ENCODE measurements around the gene GREB1.

Gene GREB1

GRCh38 chr2:11592671-11593574 is 59.1 kb downstream of the GREB1 start:
- no peak overlapping the region for H3K27ac ChIP-seq (ENCODE audit: low read depth, low read length)
- H3K36me3 ChIP-seq (ENCODE audit: insufficient read depth, low read length), result peaks cover 22% of the 10 kb centered on the region
- no peaks in the 10 kb centered on the region for H3K4me1 ChIP-seq (ENCODE audit: insufficient read depth, low read length)
- no peak overlapping the region for H3K4me3 ChIP-seq (ENCODE audit: low read length)
- H3K9me3 ChIP-seq (ENCODE audit: insufficient read depth, low read depth, low read length), result no peaks in the 10 kb centered on the region
- no peaks in the 10 kb centered on the region for H3K27me3 ChIP-seq (ENCODE audit: insufficient read depth, low read length)
- H3K9ac ChIP-seq (ENCODE audit: low read depth, low read length), result no peak overlapping the region
- 96% methylated on average over 53 of the region's 53 CpGs for WGBS

DNA sequence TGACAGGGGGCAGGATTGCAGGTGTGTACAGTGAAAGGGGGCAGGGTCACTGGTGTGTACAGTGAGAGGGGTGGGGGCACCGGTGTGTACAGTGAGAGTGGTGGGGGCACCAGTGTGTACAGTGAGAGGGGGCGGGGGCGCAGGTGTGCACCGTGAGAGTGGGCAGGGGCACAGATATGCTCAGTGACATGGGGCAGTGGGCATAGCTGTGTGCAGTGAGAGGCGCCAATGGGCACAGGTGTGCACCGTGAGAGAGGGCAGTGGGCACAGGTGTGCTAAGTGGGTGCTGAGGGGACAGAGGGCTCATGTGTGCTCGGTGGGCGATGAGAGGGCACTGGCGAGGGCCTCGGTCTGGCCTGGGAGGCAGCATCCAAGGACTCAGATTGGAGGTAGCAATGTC is 63.0 kb downstream of the GREB1 start:
- 95% methylated on average over 10 of the region's 10 CpGs for WGBS
- Histone ChIP-seq H3K9ac (ENCODE audit: low read depth, low read length) (no peak overlapping the region), H3K4me3 (ENCODE audit: low read length) (no peak overlapping the region), H3K27ac (ENCODE audit: low read depth, low read length) (no peak overlapping the region), H3K4me1 (ENCODE audit: insufficient read depth, low read length) (no peaks in the 10 kb centered on the region), H3K9me3 (ENCODE audit: insufficient read depth, low read depth, low read length) (no peaks in the 10 kb centered on the region), H3K36me3 (ENCODE audit: insufficient read depth, low read length) (peaks cover 56% of the 10 kb centered on the region), H3K27me3 (ENCODE audit: insufficient read depth, low read length) (no peaks in the 10 kb centered on the region)

DNA sequence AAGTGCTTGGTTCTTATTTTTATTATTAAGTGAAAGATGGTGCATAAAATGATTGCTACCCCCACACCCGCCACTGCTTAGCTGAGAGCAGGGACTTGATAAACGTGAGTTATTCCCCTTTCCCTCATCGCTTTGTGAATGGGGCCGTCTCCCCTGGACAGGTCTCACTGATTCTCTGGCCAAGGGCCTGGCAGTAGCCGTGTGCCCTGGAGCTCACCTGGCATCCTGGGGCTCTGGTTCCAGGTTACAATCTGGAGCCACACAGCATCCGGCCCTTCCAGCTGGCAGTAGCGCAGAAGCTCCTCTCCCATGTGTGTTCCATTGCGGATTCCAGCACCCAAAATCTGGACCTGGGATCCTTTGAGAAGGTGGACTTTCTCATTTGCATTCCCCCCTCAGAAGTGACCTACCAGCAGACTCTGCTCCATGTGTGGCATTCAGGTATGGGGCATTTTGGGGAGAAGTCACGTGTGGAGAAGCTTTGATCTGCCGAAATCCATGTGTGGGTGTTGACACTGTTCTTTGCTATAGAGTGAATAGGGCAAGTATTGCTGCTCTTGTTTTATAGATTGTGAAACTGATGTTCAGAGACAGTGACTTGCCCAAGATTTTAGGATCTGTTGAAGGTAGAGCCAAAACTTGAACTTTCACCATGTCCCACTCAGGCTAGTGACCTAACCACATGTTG is 63.8 kb downstream of the GREB1 start:
- H3K27me3 ChIP-seq (ENCODE audit: insufficient read depth, low read length), result no peaks in the 10 kb centered on the region
- peaks cover 61% of the 10 kb centered on the region for H3K36me3 ChIP-seq (ENCODE audit: insufficient read depth, low read length)
- no peak overlapping the region for H3K9ac ChIP-seq (ENCODE audit: low read depth, low read length)
- 93% methylated on average over 10 of the region's 10 CpGs for WGBS
- no peaks in the 10 kb centered on the region for H3K4me1 ChIP-seq (ENCODE audit: insufficient read depth, low read length)
- no peaks in the 10 kb centered on the region for H3K9me3 ChIP-seq (ENCODE audit: insufficient read depth, low read depth, low read length)
- no peak overlapping the region for H3K4me3 ChIP-seq (ENCODE audit: low read length)
- H3K27ac ChIP-seq (ENCODE audit: low read depth, low read length), result no peak overlapping the region

GRCh38 chr2:11598228-11598731 is 64.4 kb downstream of the GREB1 start:
- 83% methylated on average over 9 of the region's 9 CpGs for WGBS
- Histone ChIP-seq H3K9ac (ENCODE audit: low read depth, low read length) (no peak overlapping the region), H3K36me3 (ENCODE audit: insufficient read depth, low read length) (peaks cover 65% of the 10 kb centered on the region)

DNA sequence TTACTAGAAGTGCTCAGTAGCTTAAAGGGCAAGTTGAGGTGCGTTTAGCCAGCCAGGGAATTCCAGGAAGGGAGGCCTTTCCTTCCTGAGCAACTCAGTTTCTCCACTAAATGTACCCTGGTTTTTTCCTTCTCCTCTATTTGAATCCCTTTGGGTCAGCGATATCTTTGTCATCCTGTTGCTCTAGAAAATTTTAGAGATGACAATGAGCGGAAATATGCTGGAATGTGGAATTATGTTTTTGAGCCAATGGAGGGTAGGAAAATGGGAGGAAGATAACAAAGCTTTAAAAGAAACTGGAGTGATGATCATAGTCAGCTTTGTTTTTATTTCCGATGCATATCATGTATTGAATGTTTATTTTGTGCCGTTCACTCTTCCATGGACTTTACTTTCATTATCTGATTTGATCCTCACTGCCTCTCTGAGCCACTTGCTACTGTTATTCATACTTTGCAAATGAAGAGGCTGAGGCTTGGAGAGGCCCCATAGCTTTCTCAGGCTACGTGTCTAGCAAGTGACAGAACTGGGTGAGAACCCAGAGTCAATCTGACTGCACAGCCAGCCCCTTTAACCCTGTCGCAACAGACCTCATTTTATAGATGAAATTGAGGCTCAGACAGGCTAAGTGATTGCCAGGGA is 68.8 kb downstream of the GREB1 start:
- H3K36me3 ChIP-seq (ENCODE audit: insufficient read depth, low read length), result peaks cover 77% of the 10 kb centered on the region

More at GRCh38 chr2:11598228-11598731, 64.4 kb downstream of the GREB1 start:
- no peak overlapping the region for H3K27ac ChIP-seq (ENCODE audit: low read depth, low read length)
- H3K9me3 ChIP-seq (ENCODE audit: insufficient read depth, low read depth, low read length), result no peaks in the 10 kb centered on the region
- H3K27me3 ChIP-seq (ENCODE audit: insufficient read depth, low read length), result no peaks in the 10 kb centered on the region
- no peak overlapping the region for H3K4me3 ChIP-seq (ENCODE audit: low read length)
- H3K4me1 ChIP-seq (ENCODE audit: insufficient read depth, low read length), result no peaks in the 10 kb centered on the region

GRCh38 chr2:11610624-11611242 is 76.9 kb downstream of the GREB1 start:
- H3K27me3 ChIP-seq (ENCODE audit: insufficient read depth, low read length), result no peaks in the 10 kb centered on the region
- H3K36me3 ChIP-seq (ENCODE audit: insufficient read depth, low read length), result peaks cover 68% of the 10 kb centered on the region
- H3K9ac ChIP-seq (ENCODE audit: low read depth, low read length), result no peak overlapping the region
- no peaks in the 10 kb centered on the region for H3K9me3 ChIP-seq (ENCODE audit: insufficient read depth, low read depth, low read length)
- WGBS, result 96% methylated on average over 38 of the region's 38 CpGs
- H3K27ac ChIP-seq (ENCODE audit: low read depth, low read length), result no peak overlapping the region
- H3K4me3 ChIP-seq (ENCODE audit: low read length), result no peak overlapping the region
- H3K4me1 ChIP-seq (ENCODE audit: insufficient read depth, low read length), result no peaks in the 10 kb centered on the region

More for the DNA sequence above, 68.8 kb downstream of the GREB1 start:
- Histone ChIP-seq H3K9me3 (ENCODE audit: insufficient read depth, low read depth, low read length) (no peaks in the 10 kb centered on the region), H3K27me3 (ENCODE audit: insufficient read depth, low read length) (no peaks in the 10 kb centered on the region), H3K4me3 (ENCODE audit: low read length) (no peak overlapping the region), H3K9ac (ENCODE audit: low read depth, low read length) (no peak overlapping the region), H3K27ac (ENCODE audit: low read depth, low read length) (no peak overlapping the region), H3K4me1 (ENCODE audit: insufficient read depth, low read length) (no peaks in the 10 kb centered on the region)
- 91% methylated on average over 7 of the region's 7 CpGs for WGBS

- WGBS, result 96% methylated on average over 5 of the region's 5 CpGs
- Histone ChIP-seq H3K4me3 (ENCODE audit: low read length) (no peak overlapping the region), H3K27ac (ENCODE audit: low read depth, low read length) (no peak overlapping the region), H3K9ac (ENCODE audit: low read depth, low read length) (no peak overlapping the region), H3K4me1 (ENCODE audit: insufficient read depth, low read length) (no peaks in the 10 kb centered on the region), H3K27me3 (ENCODE audit: insufficient read depth, low read length) (no peaks in the 10 kb centered on the region), H3K9me3 (ENCODE audit: insufficient read depth, low read depth, low read length) (no peaks in the 10 kb centered on the region), H3K36me3 (ENCODE audit: insufficient read depth, low read length) (peaks cover 65% of the 10 kb centered on the region)
These were observed 77.4 kb downstream of the GREB1 start for GRCh38 chr2:11611251-11611650.

- no peaks in the 10 kb centered on the region for H3K27me3 ChIP-seq (ENCODE audit: insufficient read depth, low read length)
- H3K4me3 ChIP-seq (ENCODE audit: low read length), result no peak overlapping the region
- H3K9me3 ChIP-seq (ENCODE audit: insufficient read depth, low read depth, low read length), result no peaks in the 10 kb centered on the region
- WGBS, result 91% methylated on average over 20 of the region's 20 CpGs
- H3K36me3 ChIP-seq (ENCODE audit: insufficient read depth, low read length), result peaks cover 74% of the 10 kb centered on the region
- no peaks in the 10 kb centered on the region for H3K4me1 ChIP-seq (ENCODE audit: insufficient read depth, low read length)
- no peak overlapping the region for H3K27ac ChIP-seq (ENCODE audit: low read depth, low read length)
- H3K9ac ChIP-seq (ENCODE audit: low read depth, low read length), result no peak overlapping the region
These were observed 78.8 kb downstream of the GREB1 start for GRCh38 chr2:11612553-11613215.

DNA sequence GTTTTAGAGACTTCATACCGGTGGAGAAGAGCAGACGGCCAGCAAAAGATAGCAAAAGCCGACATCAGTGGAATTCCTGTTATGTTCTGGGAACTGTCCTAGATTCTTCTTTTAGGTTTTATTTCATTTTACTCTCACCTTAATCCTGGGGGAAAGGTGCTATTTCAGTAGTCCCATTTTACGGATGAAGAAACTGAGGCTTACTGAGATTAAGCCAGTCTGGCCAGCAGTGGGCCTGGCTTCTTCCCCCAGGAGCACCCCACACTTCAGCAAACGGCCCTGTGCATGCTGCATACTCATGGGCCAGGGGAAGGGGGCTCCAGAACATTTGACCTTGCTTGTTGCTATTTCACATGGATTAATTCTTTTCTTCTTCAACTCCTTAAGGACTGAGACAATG is 79.5 kb downstream of the GREB1 start:
- Histone ChIP-seq H3K9ac (ENCODE audit: low read depth, low read length) (no peak overlapping the region), H3K27ac (ENCODE audit: low read depth, low read length) (no peak overlapping the region), H3K36me3 (ENCODE audit: insufficient read depth, low read length) (peaks cover 68% of the 10 kb centered on the region), H3K27me3 (ENCODE audit: insufficient read depth, low read length) (no peaks in the 10 kb centered on the region), H3K4me1 (ENCODE audit: insufficient read depth, low read length) (no peaks in the 10 kb centered on the region), H3K4me3 (ENCODE audit: low read length) (no peak overlapping the region), H3K9me3 (ENCODE audit: insufficient read depth, low read depth, low read length) (no peaks in the 10 kb centered on the region)
- 93% methylated on average over 5 of the region's 5 CpGs for WGBS

GRCh38 chr2:11615209-11615608 is 81.4 kb downstream of the GREB1 start:
- peaks cover 69% of the 10 kb centered on the region for H3K36me3 ChIP-seq (ENCODE audit: insufficient read depth, low read length)
- WGBS, result 91% methylated on average over 3 of the region's 3 CpGs

More at GRCh38 chr2:11615209-11615608, 81.4 kb downstream of the GREB1 start:
- Histone ChIP-seq H3K9me3 (ENCODE audit: insufficient read depth, low read depth, low read length) (no peaks in the 10 kb centered on the region), H3K9ac (ENCODE audit: low read depth, low read length) (no peak overlapping the region), H3K27me3 (ENCODE audit: insufficient read depth, low read length) (no peaks in the 10 kb centered on the region), H3K27ac (ENCODE audit: low read depth, low read length) (no peak overlapping the region), H3K4me3 (ENCODE audit: low read length) (no peak overlapping the region), H3K4me1 (ENCODE audit: insufficient read depth, low read length) (no peaks in the 10 kb centered on the region)

Measured in HUES64 (cell line).